ENCODE measurements around the gene PCID2. TPM values are rescaled to one million over a fixed set of nuclear protein-coding genes. Genes with fewer than 3 reads are reported as not detected.

PCID2 gene
- total and polyA plus RNA-seq, 2 of the 13 experiments (the other 11 are each of a cell fraction or from before 2014, with no cell fraction given) = 65.0 to 111 TPM

DNA sequence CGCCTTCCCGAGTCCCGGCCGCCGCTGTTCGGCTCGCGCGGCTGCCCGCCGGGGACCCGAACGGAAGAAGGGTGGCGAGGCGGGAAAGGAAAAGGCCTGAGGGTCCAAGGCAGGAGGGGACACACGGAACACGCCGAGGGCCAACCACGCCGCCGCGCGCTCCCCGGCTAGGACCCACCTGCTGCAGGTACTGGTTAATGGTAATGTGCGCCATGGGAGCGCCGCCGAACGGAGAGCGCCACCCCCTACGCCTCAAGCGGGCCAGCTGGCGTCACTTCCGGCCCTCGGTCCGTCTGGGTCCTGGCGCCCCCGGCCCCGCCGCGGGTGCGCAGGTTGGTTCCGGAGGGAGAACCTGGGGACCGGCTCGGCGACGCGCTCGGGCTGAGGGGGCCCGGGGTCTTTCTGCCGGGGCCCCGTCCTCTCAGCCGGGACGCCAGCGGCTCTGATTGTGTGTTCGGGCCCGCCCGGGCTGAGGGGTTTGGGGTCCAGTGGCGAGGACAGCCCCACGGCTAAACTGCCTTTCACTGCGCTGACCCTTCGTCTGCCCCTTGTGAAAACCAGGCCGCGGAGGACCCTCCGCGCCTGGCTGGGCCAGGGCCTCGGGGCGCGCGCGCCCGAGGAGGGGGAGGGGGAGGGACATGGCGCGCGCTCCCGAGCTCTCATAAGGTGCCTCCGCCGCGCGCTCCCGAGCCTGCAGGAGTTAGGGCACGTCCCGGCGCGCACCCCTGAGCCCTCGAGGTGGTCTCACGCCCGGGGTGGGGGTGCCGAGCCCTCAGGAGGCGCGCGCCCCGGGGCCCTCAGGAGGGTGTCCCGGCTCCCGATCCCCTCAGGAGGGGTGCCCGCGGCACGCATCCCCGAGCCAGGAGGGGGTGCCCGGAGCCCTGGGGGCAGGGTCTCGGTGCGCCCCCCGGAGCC is at the start of gene PCID2 (continued):
- TF ChIP-seq, protein P1, sequence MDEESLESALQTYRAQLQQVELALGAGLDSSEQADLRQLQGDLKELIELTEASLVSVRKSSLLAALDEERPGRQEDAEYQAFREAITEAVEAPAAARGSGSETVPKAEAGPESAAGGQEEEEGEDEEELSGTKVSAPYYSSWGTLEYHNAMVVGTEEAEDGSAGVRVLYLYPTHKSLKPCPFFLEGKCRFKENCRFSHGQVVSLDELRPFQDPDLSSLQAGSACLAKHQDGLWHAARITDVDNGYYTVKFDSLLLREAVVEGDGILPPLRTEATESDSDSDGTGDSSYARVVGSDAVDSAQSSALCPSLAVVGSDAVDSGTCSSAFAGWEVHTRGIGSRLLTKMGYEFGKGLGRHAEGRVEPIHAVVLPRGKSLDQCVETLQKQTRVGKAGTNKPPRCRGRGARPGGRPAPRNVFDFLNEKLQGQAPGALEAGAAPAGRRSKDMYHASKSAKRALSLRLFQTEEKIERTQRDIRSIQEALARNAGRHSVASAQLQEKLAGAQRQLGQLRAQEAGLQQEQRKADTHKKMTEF (CRISPR knock-in tag; IDR thresholded peaks at IDR 0.05) = peak; percentile 98
- TF ChIP-seq HMGXB4 (CRISPR knock-in tag; IDR thresholded peaks at IDR 0.05; ENCODE audit: borderline replicate concordance in 1 of 2, low read depth in 1 of 2) (peak; percentile 88 to 96), KDM4B (CRISPR knock-in tag; IDR thresholded peaks at IDR 0.05) (peak; percentile 72), ZBTB43 (CRISPR knock-in tag; conservative IDR thresholded peaks at IDR 0.05) (no peak), CSRNP1 (CRISPR knock-in tag; IDR thresholded peaks at IDR 0.05) (peak; percentile 95), ELF3 (CRISPR knock-in tag; IDR thresholded peaks at IDR 0.05) (peak; percentile 55; the same call in 1 of the 2 replicates), ZNF354B (CRISPR knock-in tag; IDR thresholded peaks at IDR 0.05) (peak; percentile 88; the same call in 1 of the 2 replicates), SMAD9 (CRISPR knock-in tag; IDR thresholded peaks at IDR 0.05) (peak; percentile 90; the same call in 1 of the 2 replicates), ZNF670 (CRISPR knock-in tag; IDR thresholded peaks at IDR 0.05; ENCODE audit: borderline replicate concordance) (peak; percentile 90; the same call in 1 of the 2 replicates), SOX13 (IDR thresholded peaks at IDR 0.05) (no peak), SOX13 (CRISPR knock-in tag; conservative IDR thresholded peaks at IDR 0.05 in 1 of 2, IDR thresholded peaks at IDR 0.05 in 1 of 2) (peak in 1 of 2 experiments; percentile 67; a peak in 2 of 4 replicates), ZNF503 (CRISPR knock-in tag; IDR thresholded peaks at IDR 0.05) (peak; percentile 90), ELF1 (CRISPR knock-in tag; IDR thresholded peaks at IDR 0.05) (peak; percentile 73; the same call in 1 of the 2 replicates), KDM5A (IDR thresholded peaks at IDR 0.05; ENCODE audit: borderline replicate concordance, low read length) (peak; percentile 97), ZFP90 (CRISPR knock-in tag; IDR thresholded peaks at IDR 0.05; ENCODE audit: borderline replicate concordance) (peak; percentile 38; the same call in 1 of the 2 replicates), ZNF263 (CRISPR knock-in tag; IDR thresholded peaks at IDR 0.05) (no peak)
- TF ChIP-seq, protein P2, sequence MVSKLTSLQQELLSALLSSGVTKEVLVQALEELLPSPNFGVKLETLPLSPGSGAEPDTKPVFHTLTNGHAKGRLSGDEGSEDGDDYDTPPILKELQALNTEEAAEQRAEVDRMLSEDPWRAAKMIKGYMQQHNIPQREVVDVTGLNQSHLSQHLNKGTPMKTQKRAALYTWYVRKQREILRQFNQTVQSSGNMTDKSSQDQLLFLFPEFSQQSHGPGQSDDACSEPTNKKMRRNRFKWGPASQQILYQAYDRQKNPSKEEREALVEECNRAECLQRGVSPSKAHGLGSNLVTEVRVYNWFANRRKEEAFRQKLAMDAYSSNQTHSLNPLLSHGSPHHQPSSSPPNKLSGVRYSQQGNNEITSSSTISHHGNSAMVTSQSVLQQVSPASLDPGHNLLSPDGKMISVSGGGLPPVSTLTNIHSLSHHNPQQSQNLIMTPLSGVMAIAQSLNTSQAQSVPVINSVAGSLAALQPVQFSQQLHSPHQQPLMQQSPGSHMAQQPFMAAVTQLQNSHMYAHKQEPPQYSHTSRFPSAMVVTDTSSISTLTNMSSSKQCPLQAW (CRISPR knock-in tag; IDR thresholded peaks at IDR 0.05) = peak; percentile 80; the same call in 1 of the 2 replicates

Measured in HepG2 (cell line).